PC-9 (cell line): ENCODE results near the gene SYNGR2. TPM values are rescaled to one million over a fixed set of nuclear protein-coding genes. Genes with fewer than 3 reads are reported as not detected.
A peak's percentile ranks its signal among the peaks of the same experiment; 100 is the strongest.
"Not testable (repeated sequence)": the region's sequence is repeated elsewhere in the genome, so short reads cannot be mapped to it uniquely, and the experiment has no call there.

Experiments used
- BruUV-seq: library from RNA; stranded (reverse); fragments of 400-500 nt; replicated peaks from 2 replicates; lab custom pipeline; 2021; lab: Mats Ljungman, UMichigan
- CTCF ChIA-PET: fragments of 300-600 bp; sonication (Branson Sonifier 250); formaldehyde crosslinking; loops from one replicate; lab custom pipeline; 2022; ENCODE audit warnings: antibody characterized with exemption; lab: Charles Lee
- POLR2A ChIA-PET: fragments of 300-600 bp; sonication (Branson Sonifier 250); formaldehyde crosslinking; loops from one replicate; lab custom pipeline; 2022; ENCODE audit warnings: antibody characterized with exemption; ENCODE audit not compliant: unreplicated experiment; lab: Charles Lee
- DNase-seq, 2 experiments: peaks; one replicate each; pipeline versions ENCODE4 v3.0.0 to v3.0.0-alpha.2; 2015 to 2022; ENCODE audit warnings: mixed read lengths in 1 of 2
- H2AFZ ChIP-seq: fragments of 200-600 bp; sonication (generic); 2 replicates; pipeline ENCODE4 v1.8.1; 2017; ENCODE audit warnings: antibody characterized with exemption
- H3F3A ChIP-seq: fragments of 200-600 bp; sonication (generic); 2 replicates; pipeline ENCODE4 v1.8.1; 2017; ENCODE audit warnings: antibody characterized with exemption, mild to moderate bottlenecking, low read depth; ENCODE audit not compliant: insufficient read depth
- H3K27ac ChIP-seq: fragments of 200-600 bp; sonication (generic); 2 replicates; pipeline ENCODE4 v1.6.1; 2016; ENCODE audit warnings: mixed run types
- H3K27me3 ChIP-seq: fragments of 200-600 bp; sonication (generic); 2 replicates; pipeline ENCODE4 v1.6.1; 2016; ENCODE audit warnings: low read depth, mixed run types; ENCODE audit not compliant: insufficient read depth
- H3K36me3 ChIP-seq: fragments of 200-600 bp; sonication (generic); 2 replicates; pipeline ENCODE4 v1.6.1; 2016; ENCODE audit warnings: low read depth, mixed run types
- H3K4me1 ChIP-seq: fragments of 200-600 bp; sonication (generic); replicated peaks from 2 replicates; pipeline ENCODE4 v1.6.1; 2016; ENCODE audit warnings: mixed run types; ENCODE audit not compliant: insufficient read depth
- H3K4me2 ChIP-seq: fragments of 200-600 bp; sonication (generic); 2 replicates; pipeline ENCODE4 v1.6.1; 2017; ENCODE audit warnings: mixed run types
- H3K4me3 ChIP-seq: fragments of 200-600 bp; sonication (generic); 2 replicates; pipeline ENCODE4 v1.6.1; 2016; ENCODE audit warnings: mixed run types
- H3K79me2 ChIP-seq: fragments of 200-600 bp; sonication (generic); 2 replicates; pipeline ENCODE4 v1.6.1; 2017; ENCODE audit warnings: low read depth, mixed run types
- H3K9me2 ChIP-seq: fragments of 200-600 bp; sonication (generic); 2 replicates; pipeline ENCODE4 v1.8.1; 2017; ENCODE audit warnings: mild to moderate bottlenecking; ENCODE audit not compliant: insufficient read depth
- H3K9me3 ChIP-seq: fragments of 200-600 bp; sonication (generic); 2 replicates; pipeline ENCODE4 v1.8.1; 2016; ENCODE audit warnings: low read depth; ENCODE audit not compliant: insufficient read depth
- H4K20me1 ChIP-seq: fragments of 200-600 bp; sonication (generic); 2 replicates; pipeline ENCODE4 v1.8.1; 2017; ENCODE audit not compliant: insufficient read depth
- CTCF ChIP-seq: fragments of 200-600 bp; sonication (generic); conservative IDR thresholded peaks from 2 replicates; pipeline ENCODE4 v1.6.1; 2017; ENCODE audit warnings: mixed run types, antibody characterized with exemption, mild to moderate bottlenecking, moderate library complexity
- EZH2 ChIP-seq: fragments of 200-600 bp; sonication (generic); IDR thresholded peaks from 2 replicates; pipeline ENCODE4 v1.8.0; 2017; ENCODE audit warnings: antibody characterized with exemption, low read depth
- intact Hi-C: fragments of 100-400 bp; cut with micrococcal nuclease; formaldehyde crosslinking; loops from one replicate; pipeline ENCODE4 v1.10.0; 2022; ENCODE audit not compliant: unreplicated experiment
- total RNA-seq: library from RNA; stranded (reverse); gene quantifications from 2 replicates; pipeline ENCODE4 v1.2.3, GENCODE V29; 2021

The SYNGR2 gene
- total RNA-seq, 1 experiment from 2014 or later, result 91.9 TPM

- Histone ChIP-seq H3K9me3 (no peaks in the 10 kb centered on the region), H3K79me2 (0 out of 2 replicates have a peak, but pooled peaks cover 6% of the 10 kb centered on the region), H4K20me1 (peaks cover 7% of the 10 kb centered on the region; the same call in 1 of the 2 replicates), H3K36me3 (no peaks in the 10 kb centered on the region), H3K27ac (no peak overlapping the region), H2AFZ (no peak overlapping the region), H3K27me3 (no peaks in the 10 kb centered on the region), H3K4me2 (no peak overlapping the region), H3K4me1 (peaks cover 10% of the 10 kb centered on the region; the same call in 1 of the 2 replicates), H3F3A (peaks cover 23% of the 10 kb centered on the region), H3K9me2 (no peaks in the 10 kb centered on the region), H3K4me3 (no peak overlapping the region)
- ChIA-PET POLR2A (no interaction called here), CTCF (interaction anchor here (0.7 to 1.1 kb wide), 2 partner anchors 86 to 304 kb away, joined by 3 read pairs; no protein-coding TSS in a partner anchor)
- no peak for DNase-seq
- intact Hi-C loops, result no loop called here
- no TSS peak for BruUV-seq
- TF ChIP-seq CTCF (no peak), EZH2 (no peak)
Measured at GRCh38 chr17:78170692-78171590, 2.6 kb downstream of the SYNGR2 start.

- DNase-seq, intact Hi-C loops, H4K20me1 ChIP-seq, H3K9me2 ChIP-seq, H3K36me3 ChIP-seq, H3K27ac ChIP-seq, H3K4me2 ChIP-seq, BruUV-seq, H3K79me2 ChIP-seq, H2AFZ ChIP-seq, H3K27me3 ChIP-seq, H3K4me1 ChIP-seq, H3K9me3 ChIP-seq, H3K4me3 ChIP-seq: not testable (repeated sequence)
- ChIA-PET POLR2A (interaction anchor here (0.6 to 0.7 kb wide), 3 partner anchors 15 to 137 kb away, joined by 3 to 13 read pairs (median 6); partner anchors contain the start of gene TK1), CTCF (interaction anchor here (0.6 to 1.1 kb wide), 2 partner anchors 87 to 257 kb away, joined by 3 to 8 read pairs; no protein-coding TSS in a partner anchor)
- H3F3A ChIP-seq, result peaks cover 23% of the 10 kb centered on the region
Measured at GRCh38 chr17:78171591-78172248, 3.3 kb downstream of the SYNGR2 start.

GRCh38 chr17:78172249-78173051 is 4.1 kb downstream of the SYNGR2 start:
- Histone ChIP-seq H3K4me3 (no peak overlapping the region), H3F3A (peaks cover 23% of the 10 kb centered on the region), H3K27ac (no peak overlapping the region), H3K4me1 (peaks cover 10% of the 10 kb centered on the region; the same call in 1 of the 2 replicates), H3K4me2 (no peak overlapping the region), H2AFZ (no peak overlapping the region), H3K9me2 (no peaks in the 10 kb centered on the region), H3K36me3 (no peaks in the 10 kb centered on the region), H3K79me2 (0 out of 2 replicates have a peak, but pooled peaks cover 6% of the 10 kb centered on the region), H3K9me3 (no peaks in the 10 kb centered on the region), H3K27me3 (no peaks in the 10 kb centered on the region), H4K20me1 (peaks cover 7% of the 10 kb centered on the region; the same call in 1 of the 2 replicates)
- TF ChIP-seq EZH2 (no peak), CTCF (no peak)
- intact Hi-C loops, result no loop called here
- peak in 1 of 2 experiments; percentile 53 for DNase-seq
- ChIA-PET POLR2A (interaction anchor here (0.6 to 0.7 kb wide), 3 partner anchors 14 to 136 kb away, joined by 3 to 13 read pairs (median 6); partner anchors contain the start of gene TK1), CTCF (interaction anchor here (0.6 to 1.1 kb wide), 2 partner anchors 87 to 256 kb away, joined by 3 to 8 read pairs; no protein-coding TSS in a partner anchor)
- BruUV-seq, result no TSS peak
